PC-3 (cell line): ENCODE data around the gene PPM1L. TPM values are rescaled to one million over a fixed set of nuclear protein-coding genes. Genes with fewer than 3 reads are reported as not detected.
A peak's percentile ranks its signal among the peaks of the same experiment; 100 is the strongest.

Experiments used
- ATAC-seq: fragments of 200-7000 bp; cut with Tn5 transposase; 2 replicates; pipeline ENCODE4 v1.9.1; 2020; ENCODE audit warnings: mild to moderate bottlenecking, moderate library complexity
- BruUV-seq: library from RNA; stranded (reverse); fragments of 400-500 nt; replicated peaks from 2 replicates; lab custom pipeline; 2021; lab: Mats Ljungman, UMichigan
- CTCF ChIA-PET: fragments of 300-600 bp; sonication (Branson Sonifier 250); formaldehyde crosslinking; loops from one replicate; lab custom pipeline; 2022; ENCODE audit warnings: antibody characterized with exemption; lab: Charles Lee
- POLR2A ChIA-PET: fragments of 300-600 bp; sonication (Branson Sonifier 250); formaldehyde crosslinking; loops from one replicate; lab custom pipeline; 2022; ENCODE audit warnings: antibody characterized with exemption; ENCODE audit not compliant: unreplicated experiment; lab: Charles Lee
- DNase-seq: peaks from one replicate; pipeline ENCODE4 v3.0.0-alpha.2; 2015
- H2AFZ ChIP-seq: fragments of 300-600 bp; sonication (generic); 2 replicates; pipeline ENCODE4 v1.6.0; 2016; ENCODE audit warnings: antibody characterized with exemption, low read length
- H3F3A ChIP-seq: fragments of 300-600 bp; sonication (generic); one replicate; pipeline ENCODE4 v1.6.0; 2017; ENCODE audit warnings: antibody characterized with exemption, low read length, control low read depth, mild to moderate bottlenecking; ENCODE audit not compliant: unreplicated experiment
- H3K27ac ChIP-seq: fragments of 300-600 bp; sonication (generic); 2 replicates; pipeline ENCODE4 v1.5.1; 2016; ENCODE audit warnings: mild to moderate bottlenecking, low read length
- H3K27me3 ChIP-seq: fragments of 300-600 bp; sonication (generic); 2 replicates; pipeline ENCODE4 v1.6.1; 2016; ENCODE audit warnings: low read length, mixed read lengths
- H3K36me3 ChIP-seq: fragments of 300-600 bp; sonication (generic); 2 replicates; pipeline ENCODE4 v1.6.1; 2016; ENCODE audit warnings: low read depth, mixed run types, low read length, mixed read lengths
- H3K4me1 ChIP-seq: fragments of 300-600 bp; sonication (generic); 2 replicates; pipeline ENCODE4 v1.5.1; 2016; ENCODE audit warnings: low read length; ENCODE audit not compliant: insufficient read depth
- H3K4me2 ChIP-seq: fragments of 300-600 bp; sonication (generic); 2 replicates; pipeline ENCODE4 v1.6.0; 2016; ENCODE audit warnings: low read length
- H3K4me3 ChIP-seq: fragments of 300-600 bp; sonication (generic); 2 replicates; pipeline ENCODE4 v1.5.1; 2016; ENCODE audit warnings: mild to moderate bottlenecking, low read length, mixed read lengths
- H3K79me2 ChIP-seq: fragments of 300-600 bp; sonication (generic); 2 replicates; pipeline ENCODE4 v1.6.1; 2017; ENCODE audit warnings: low read length, mixed read lengths
- H3K9ac ChIP-seq: fragments of 300-600 bp; sonication (generic); 2 replicates; pipeline ENCODE4 v1.6.0; 2016; ENCODE audit warnings: mild to moderate bottlenecking, low read length
- H3K9me2 ChIP-seq: fragments of 300-600 bp; sonication (generic); replicated peaks from 2 replicates; pipeline ENCODE4 v1.6.1; 2016; ENCODE audit warnings: mixed run types, low read length, mixed read lengths
- H3K9me3 ChIP-seq: fragments of 300-600 bp; sonication (generic); 2 replicates; pipeline ENCODE4 v1.6.1; 2016; ENCODE audit warnings: low read length, mixed read lengths
- H4K20me1 ChIP-seq: fragments of 300-600 bp; sonication (generic); 2 replicates; pipeline ENCODE4 v1.6.1; 2016; ENCODE audit warnings: low read length, mixed read lengths
- CTCF ChIP-seq: fragments of 300-600 bp; sonication (generic); conservative IDR thresholded peaks from 2 replicates; pipeline ENCODE4 v1.5.1; 2017; ENCODE audit warnings: antibody characterized with exemption, low read depth, mild to moderate bottlenecking, low read length
- EZH2 ChIP-seq: fragments of 300-600 bp; sonication (generic); IDR thresholded peaks from one replicate; pipeline ENCODE4 v1.6.1; 2017; ENCODE audit warnings: antibody characterized with exemption, mild to moderate bottlenecking, low read length; ENCODE audit not compliant: unreplicated experiment
- EZH2phosphoT487 ChIP-seq: fragments of 300-600 bp; sonication (generic); IDR thresholded peaks from 2 replicates; pipeline ENCODE4 v1.6.1; 2018; ENCODE audit warnings: mild to moderate bottlenecking, antibody characterized with exemption, low read length, borderline replicate concordance
- intact Hi-C: fragments of 100-400 bp; cut with micrococcal nuclease; formaldehyde crosslinking; loops from 2 replicates; pipeline ENCODE4 v1.9.0; 2023
- total RNA-seq: library from RNA; depleted of rRNA; stranded (reverse); fragments of >200 nt; gene quantifications from 2 replicates; pipeline ENCODE4 v1.2.3, GENCODE V29; 2014

PPM1L gene
- total RNA-seq, 1 experiment from 2014 or later = 7.0 TPM

GRCh38 chr3:160830796-160831195, 74.8 kb downstream of the PPM1L start:
- H3K27me3 ChIP-seq = no peaks in the 10 kb centered on the region
- no peaks in the 10 kb centered on the region for H4K20me1 ChIP-seq
- no peak overlapping the region for H2AFZ ChIP-seq
- no peaks in the 10 kb centered on the region for H3K36me3 ChIP-seq
- no TSS peak for BruUV-seq
- CTCF ChIA-PET = no interaction called here
- no peaks in the 10 kb centered on the region for H3K4me1 ChIP-seq
- H3K27ac ChIP-seq = no peak overlapping the region
- no peak overlapping the region for H3K4me3 ChIP-seq
- no peaks in the 10 kb centered on the region for H3K9me2 ChIP-seq
- no peak for TF ChIP-seq EZH2phosphoT487
- no peak for TF ChIP-seq CTCF
- no peaks in the 10 kb centered on the region for H3F3A ChIP-seq
- ATAC-seq (no peak), DNase-seq (peak; percentile 17)
- H3K9me3 ChIP-seq = no peaks in the 10 kb centered on the region
- H3K9ac ChIP-seq = no peak overlapping the region
- intact Hi-C loops = no loop called here
- H3K79me2 ChIP-seq = no peaks in the 10 kb centered on the region
- no peak overlapping the region for H3K4me2 ChIP-seq
- POLR2A ChIA-PET = no interaction called here

GRCh38 chr3:160831401-160831800, 75.4 kb downstream of the PPM1L start:
- no peak overlapping the region for H3K27ac ChIP-seq
- H4K20me1 ChIP-seq = no peaks in the 10 kb centered on the region
- H3K9ac ChIP-seq = no peak overlapping the region
- H3K36me3 ChIP-seq = no peaks in the 10 kb centered on the region
- ChIA-PET POLR2A (no interaction called here), CTCF (no interaction called here)
- H3K4me1 ChIP-seq = no peaks in the 10 kb centered on the region
- H3K9me3 ChIP-seq = no peaks in the 10 kb centered on the region
- H3F3A ChIP-seq = no peaks in the 10 kb centered on the region
- intact Hi-C loops = no loop called here
- no peaks in the 10 kb centered on the region for H3K79me2 ChIP-seq
- H3K4me3 ChIP-seq = no peak overlapping the region
- ATAC-seq = no peak
- TF ChIP-seq EZH2 (no peak), EZH2phosphoT487 (no peak), CTCF (no peak)
- H3K4me2 ChIP-seq = no peak overlapping the region
- no TSS peak for BruUV-seq
- no peaks in the 10 kb centered on the region for H3K9me2 ChIP-seq
- H2AFZ ChIP-seq = no peak overlapping the region
- DNase-seq = no peak
- no peaks in the 10 kb centered on the region for H3K27me3 ChIP-seq

GRCh38 chr3:160837394-160837980, 81.5 kb downstream of the PPM1L start:
- Histone ChIP-seq H3K4me1 (no peaks in the 10 kb centered on the region), H3K27ac (no peak overlapping the region), H4K20me1 (no peaks in the 10 kb centered on the region), H3K27me3 (no peaks in the 10 kb centered on the region), H3F3A (no peaks in the 10 kb centered on the region), H3K4me2 (no peak overlapping the region), H3K4me3 (no peak overlapping the region), H3K9me3 (no peaks in the 10 kb centered on the region), H3K9ac (no peak overlapping the region), H3K9me2 (no peaks in the 10 kb centered on the region), H3K79me2 (no peaks in the 10 kb centered on the region), H2AFZ (no peak overlapping the region), H3K36me3 (no peaks in the 10 kb centered on the region)
- no peak for ATAC-seq
- CTCF ChIA-PET = no interaction called here
- no peak for DNase-seq
- TF ChIP-seq CTCF = no peak
- no TSS peak for BruUV-seq
- POLR2A ChIA-PET = no interaction called here
- intact Hi-C loops = no loop called here
